IMR-90 (cell line): ENCODE data around the gene NOL12. TPM values are rescaled to one million over a fixed set of nuclear protein-coding genes. Genes with fewer than 3 reads are reported as not detected.

Experiments
- ATAC-seq: fragments of 200-7000 bp; cut with Tn5 transposase; 2 replicates; pipeline ENCODE4 v1.9.1; 2020; ENCODE audit warnings: low read depth, mild to moderate bottlenecking, moderate library complexity
- BruUV-seq: library from RNA; stranded (reverse); fragments of 400-500 nt; replicated peaks from 2 replicates; lab custom pipeline; 2021; lab: Mats Ljungman, UMichigan
- CTCF ChIA-PET: fragments of 300-600 bp; formaldehyde crosslinking; extraction: SDS; loops from one replicate; lab custom pipeline; 2021; ENCODE audit warnings: antibody characterized with exemption; lab: Yijun Ruan, JAX
- POLR2A ChIA-PET: fragments of 300-600 bp; sonication (Branson Sonifier 250); formaldehyde crosslinking; loops from one replicate; lab custom pipeline; 2022; ENCODE audit warnings: antibody characterized with exemption; ENCODE audit not compliant: unreplicated experiment; lab: Charles Lee
- DNase-seq: peaks from one replicate; pipeline ENCODE4 v3.0.0; 2013
- H2AFZ ChIP-seq: replicated peaks from 2 replicates; pipeline ENCODE3; 2013; ENCODE audit warnings: low read length, mild to moderate bottlenecking; ENCODE audit not compliant: poor library complexity
- H2AK5ac ChIP-seq: 2 replicates; pipeline ENCODE4 v1.6.1; 2013; ENCODE audit warnings: low read depth, low read length, inconsistent platforms
- H2AK9ac ChIP-seq: replicated peaks from 2 replicates; pipeline ENCODE3; 2013; ENCODE audit warnings: mild to moderate bottlenecking, low read depth, low read length, moderate library complexity; ENCODE audit not compliant: poor library complexity
- H2BK120ac ChIP-seq: 2 replicates; pipeline ENCODE4 v1.6.1; 2013; ENCODE audit warnings: low read depth, low read length, inconsistent platforms
- H2BK15ac ChIP-seq: 3 replicates; pipeline ENCODE4 v1.6.1; 2013; ENCODE audit warnings: low read depth, low read length, inconsistent platforms
- H2BK20ac ChIP-seq: 2 replicates; pipeline ENCODE4 v1.6.1; 2013; ENCODE audit warnings: low read depth, mild to moderate bottlenecking, inconsistent platforms, low read length, moderate library complexity
- H2BK5ac ChIP-seq: 2 replicates; pipeline ENCODE4 v1.6.1; 2013; ENCODE audit warnings: mild to moderate bottlenecking, low read depth, low read length, inconsistent platforms; ENCODE audit not compliant: poor library complexity, severe bottlenecking
- H3K14ac ChIP-seq: replicated peaks from 2 replicates; pipeline ENCODE4 v1.6.1; 2013; ENCODE audit warnings: low read depth, low read length, inconsistent platforms
- H3K18ac ChIP-seq: 2 replicates; pipeline ENCODE4 v1.6.1; 2013; ENCODE audit warnings: low read depth, low read length, control low read depth
- H3K23ac ChIP-seq: 2 replicates; pipeline ENCODE4 v1.6.1; 2013; ENCODE audit warnings: low read depth, low read length, inconsistent platforms
- H3K27ac ChIP-seq: 2 replicates; pipeline ENCODE4 v1.5.1; 2013; ENCODE audit warnings: mild to moderate bottlenecking, control low read depth, low read length; ENCODE audit not compliant: insufficient read depth
- H3K27me3 ChIP-seq: 2 replicates; pipeline ENCODE4 v1.6.1; 2013; ENCODE audit warnings: low read length; ENCODE audit not compliant: control insufficient read depth, insufficient read depth
- H3K36me3 ChIP-seq: 2 replicates; pipeline ENCODE4 v1.6.1; 2013; ENCODE audit warnings: low read length, mixed read lengths; ENCODE audit not compliant: control insufficient read depth, insufficient read depth
- H3K4ac ChIP-seq: 2 replicates; pipeline ENCODE4 v1.6.1; 2013; ENCODE audit warnings: low read depth, low read length, inconsistent platforms
- H3K4me1 ChIP-seq: 2 replicates; pipeline ENCODE4 v1.6.1; 2013; ENCODE audit warnings: low read length, mixed read lengths; ENCODE audit not compliant: control insufficient read depth, insufficient read depth
- H3K4me2 ChIP-seq: 2 replicates; pipeline ENCODE4 v1.6.1; 2013; ENCODE audit warnings: low read depth, mild to moderate bottlenecking, control low read depth, low read length, moderate library complexity
- H3K4me3 ChIP-seq: 2 replicates; pipeline ENCODE4 v1.5.1; 2013; ENCODE audit warnings: low read depth, mild to moderate bottlenecking, control low read depth, low read length, moderate library complexity; ENCODE audit not compliant: insufficient read depth
- H3K56ac ChIP-seq: 2 replicates; pipeline ENCODE4 v1.6.1; 2013; ENCODE audit warnings: low read length, inconsistent platforms; ENCODE audit not compliant: insufficient read depth; ENCODE audit errors: extremely low read depth
- H3K79me1 ChIP-seq, 2 experiments: 2 replicates each; pipeline ENCODE4 v1.6.1; 2013; ENCODE audit warnings: low read length in 2 of 2, inconsistent platforms in 1 of 2, low read depth in 1 of 2
- H3K9ac ChIP-seq: 2 replicates; pipeline ENCODE4 v1.6.1; 2013; ENCODE audit warnings: low read depth, low read length, control low read depth
- H3K9me1 ChIP-seq: 2 replicates; pipeline ENCODE4 v1.6.1; 2013; ENCODE audit warnings: low read length, inconsistent platforms; ENCODE audit not compliant: insufficient read depth
- H3K9me3 ChIP-seq: 2 replicates; pipeline ENCODE4 v1.6.1; 2013; ENCODE audit warnings: low read length; ENCODE audit not compliant: control insufficient read depth, insufficient read depth
- H4K20me1 ChIP-seq: 2 replicates; pipeline ENCODE4 v1.6.1; 2013; ENCODE audit warnings: low read length, inconsistent platforms; ENCODE audit not compliant: insufficient read depth
- H4K5ac ChIP-seq: 2 replicates; pipeline ENCODE4 v1.6.1; 2013; ENCODE audit warnings: mild to moderate bottlenecking, low read depth, low read length, control low read depth
- H4K8ac ChIP-seq, 2 experiments: 2 replicates each; pipeline ENCODE4 v1.6.1; 2013; ENCODE audit warnings: low read depth in 2 of 2, low read length in 2 of 2, control low read depth in 1 of 2, inconsistent platforms in 1 of 2
- H4K91ac ChIP-seq: 2 replicates; pipeline ENCODE4 v1.6.1; 2013; ENCODE audit warnings: low read depth, low read length, inconsistent platforms; ENCODE audit not compliant: insufficient read depth
- CEBPB ChIP-seq: IDR thresholded peaks from 2 replicates; pipeline ENCODE4 v1.6.1; 2012; ENCODE audit warnings: low read depth, low read length, improper control_type of control experiment
- CHD1 ChIP-seq: IDR thresholded peaks from 2 replicates; pipeline ENCODE4 v1.6.1; 2012; ENCODE audit warnings: low read depth, low read length, improper control_type of control experiment
- ELK1 ChIP-seq: fragments of 150-350 bp; IDR thresholded peaks from 2 replicates; pipeline ENCODE4 v1.6.1; 2016; ENCODE audit warnings: low read depth, mild to moderate bottlenecking, low read length, moderate library complexity, borderline replicate concordance
- FOS ChIP-seq: fragments of 150-350 bp; IDR thresholded peaks from 2 replicates; pipeline ENCODE4 v1.6.1; 2016; ENCODE audit warnings: low read depth, low read length
- MAFK ChIP-seq: IDR thresholded peaks from 2 replicates; pipeline ENCODE4 v1.6.1; 2012; ENCODE audit warnings: low read depth, low read length, improper control_type of control experiment
- MAZ ChIP-seq: IDR thresholded peaks from 2 replicates; pipeline ENCODE4 v1.6.1; 2012; ENCODE audit warnings: low read depth, mild to moderate bottlenecking, low read length, improper control_type of control experiment, moderate library complexity, borderline replicate concordance
- NFE2L2 ChIP-seq: fragments of 150-350 bp; IDR thresholded peaks from 2 replicates; pipeline ENCODE4 v1.6.1; 2016; ENCODE audit warnings: low read depth, mild to moderate bottlenecking, low read length
- POLR2A ChIP-seq: IDR thresholded peaks from 2 replicates; pipeline ENCODE4 v1.6.1; 2012; ENCODE audit warnings: mild to moderate bottlenecking, low read depth, low read length
- RAD21 ChIP-seq: IDR thresholded peaks from 2 replicates; pipeline ENCODE4 v1.6.1; 2012; ENCODE audit warnings: low read length, improper control_type of control experiment
- RFX5 ChIP-seq: IDR thresholded peaks from 2 replicates; pipeline ENCODE4 v1.8.0; 2012; ENCODE audit warnings: low read depth, mild to moderate bottlenecking, low read length, moderate library complexity
- SMC3 ChIP-seq: fragments of 150-350 bp; IDR thresholded peaks from 2 replicates; pipeline ENCODE4 v1.6.1; 2016; ENCODE audit warnings: low read depth, mild to moderate bottlenecking, antibody characterized with exemption, low read length, moderate library complexity
- WGBS, 2 experiments: methylation state at CpG; one replicate each; pipeline versions ENCODE4 v1.1.5 to v1.1.7; 2013; ENCODE audit warnings: missing lambda C conversion rate in 2 of 2; ENCODE audit not compliant: insufficient read length in 1 of 2; ENCODE audit errors: extremely low coverage in 2 of 2; 5-methylcytosine and 5-hydroxymethylcytosine counted together
- dilution Hi-C: fragments of 300-500 bp; cut with HindIII; formaldehyde crosslinking; loops from one replicate; pipeline ENCODE4 v1.14.3; 2018; ENCODE audit warnings: low sequenced_read_pairs; ENCODE audit not compliant: unreplicated experiment
- in situ Hi-C: fragments of 300-500 bp; cut with MboI; formaldehyde crosslinking; loops from 3 replicates; pipeline ENCODE4 v1.14.3; 2019; ENCODE audit warnings: low sequenced_read_pairs, inconsistent platforms, mixed read lengths
- intact Hi-C: fragments of 100-400 bp; cut with micrococcal nuclease; formaldehyde crosslinking; loops from 2 replicates; pipeline ENCODE4 v1.10.0; 2022
- polyA plus RNA-seq, 3 experiments: library from polyadenylated mRNA; depleted of rRNA; stranded (reverse); fragments of >200 nt; gene quantifications; 2 replicates each; pipeline ENCODE4 v1.2.3, GENCODE V29; 2012; ENCODE audit warnings: low replicate concordance in 1 of 3
- total RNA-seq: library from RNA; depleted of rRNA; stranded (reverse); fragments of >200 nt; gene quantifications from 2 replicates; pipeline ENCODE4 v1.2.3, GENCODE V29; 2012
- TF ChIP-seq, protein P1 (sequence below): fragments of 150-350 bp; IDR thresholded peaks from 2 replicates; pipeline ENCODE4 v1.6.1; 2017; ENCODE audit warnings: mild to moderate bottlenecking, antibody characterized with exemption, low read length, low read depth

NOL12 gene
- total and polyA plus RNA-seq, 2 of the 4 experiments (the other 2 are of a cell fraction): 16.0 to 25.6 TPM

- Histone ChIP-seq H2AFZ (no peak overlapping the region), H4K91ac (no peak overlapping the region), H2AK9ac (no peak overlapping the region), H4K8ac (no peak overlapping the region), H4K5ac (no peak overlapping the region), H2BK20ac (no peak overlapping the region), H2BK120ac (no peak overlapping the region), H3K79me1 (no peaks in the 10 kb centered on the region), H2AK5ac (no peak overlapping the region), H2BK5ac (no peak overlapping the region), H3K14ac (no peak overlapping the region), H4K20me1 (no peaks in the 10 kb centered on the region), H3K18ac (no peak overlapping the region), H3K9me1 (peaks cover 7% of the 10 kb centered on the region; the same call in 1 of the 2 replicates), H3K27ac (no peak overlapping the region), H3K4me3 (no peak overlapping the region), H3K4ac (no peak overlapping the region), H3K27me3 (no peaks in the 10 kb centered on the region), H3K4me2 (no peak overlapping the region), H2BK15ac (no peak overlapping the region), H3K23ac (no peak overlapping the region), H3K9me3 (no peaks in the 10 kb centered on the region), H3K56ac (no peak overlapping the region), H3K9ac (no peak overlapping the region), H3K4me1 (peaks cover 4% of the 10 kb centered on the region; the same call in 1 of the 2 replicates), H3K36me3 (no peaks in the 10 kb centered on the region)
- ATAC-seq (no peak), DNase-seq (no peak)
- CTCF ChIA-PET: no interaction called here
- dilution Hi-C loops: no loop called here
- no CpG with 5 or more reads among the region's 3 CpGs for WGBS, 2 experiments
- in situ Hi-C loops: no loop called here
- intact Hi-C loops: no loop called here
- POLR2A ChIA-PET: no interaction called here
- no TSS peak for BruUV-seq
- TF ChIP-seq, protein P1, sequence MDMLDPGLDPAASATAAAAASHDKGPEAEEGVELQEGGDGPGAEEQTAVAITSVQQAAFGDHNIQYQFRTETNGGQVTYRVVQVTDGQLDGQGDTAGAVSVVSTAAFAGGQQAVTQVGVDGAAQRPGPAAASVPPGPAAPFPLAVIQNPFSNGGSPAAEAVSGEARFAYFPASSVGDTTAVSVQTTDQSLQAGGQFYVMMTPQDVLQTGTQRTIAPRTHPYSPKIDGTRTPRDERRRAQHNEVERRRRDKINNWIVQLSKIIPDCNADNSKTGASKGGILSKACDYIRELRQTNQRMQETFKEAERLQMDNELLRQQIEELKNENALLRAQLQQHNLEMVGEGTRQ: no peak
- no peak for TF ChIP-seq MAFK
- no peak for TF ChIP-seq POLR2A
- no peak for TF ChIP-seq RAD21
- TF ChIP-seq FOS: no peak
- no peak for TF ChIP-seq MAZ
- TF ChIP-seq RFX5: no peak
- TF ChIP-seq CHD1: no peak
- no peak for TF ChIP-seq CEBPB
- no peak for TF ChIP-seq SMC3
- no peak for TF ChIP-seq NFE2L2
- TF ChIP-seq ELK1: no peak
Observed at GRCh38 chr22:37705205-37705604, 19.1 kb downstream of the NOL12 start.
